Activated CD8-positive, alpha-beta memory T cell treated with anti-CD3 and anti-CD28 coated beads, Interleukin-2, amount 50 U/mL, for 4 hours (primary cell): ENCODE measurements around the gene RAB15.

Source experiments
- DNase-seq: peaks from one replicate; pipeline ENCODE4 v3.0.0-alpha.2; 2020

Gene RAB15

GRCh38 chr14:64954491-64955240, 17.5 kb downstream of the RAB15 start:
- no peak for DNase-seq

DNA sequence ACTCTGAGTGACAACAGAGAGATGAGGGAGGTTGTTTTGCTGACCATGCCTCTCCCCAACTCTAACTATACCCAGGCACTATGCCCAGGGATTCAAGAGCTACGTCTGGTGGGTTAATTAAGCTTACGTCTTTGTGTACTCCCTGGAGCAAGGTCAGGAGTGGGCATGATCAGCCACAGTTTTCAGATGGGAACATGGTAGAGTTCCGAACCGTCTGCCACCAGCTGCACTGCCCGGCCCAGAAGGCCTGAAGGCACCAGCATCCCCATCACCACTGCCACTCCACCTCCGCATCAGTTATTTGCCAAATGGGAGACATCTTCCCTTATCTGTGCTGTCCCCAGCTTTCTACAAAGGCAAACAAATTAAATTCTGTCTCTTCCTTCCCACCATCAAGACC, 18.5 kb downstream of the RAB15 start:
- DNase-seq: no peak

DNA sequence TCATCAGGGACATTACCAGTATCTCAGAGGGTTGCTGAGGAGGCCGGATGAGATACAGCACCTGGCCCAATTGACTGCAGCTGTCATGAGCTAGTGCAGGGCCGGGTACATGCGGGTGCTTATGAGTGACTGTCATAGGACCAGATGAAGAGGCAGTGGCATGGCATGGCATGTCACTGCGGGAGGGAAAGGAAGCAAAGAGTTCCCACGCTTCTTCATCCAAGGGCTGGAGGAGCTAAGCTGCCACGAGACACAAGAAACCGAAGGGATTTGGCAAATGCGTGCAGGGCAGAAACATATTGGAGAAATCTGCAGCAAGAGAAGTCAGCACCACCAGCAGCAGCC, 18.9 kb downstream of the RAB15 start:
- DNase-seq: no peak

DNA sequence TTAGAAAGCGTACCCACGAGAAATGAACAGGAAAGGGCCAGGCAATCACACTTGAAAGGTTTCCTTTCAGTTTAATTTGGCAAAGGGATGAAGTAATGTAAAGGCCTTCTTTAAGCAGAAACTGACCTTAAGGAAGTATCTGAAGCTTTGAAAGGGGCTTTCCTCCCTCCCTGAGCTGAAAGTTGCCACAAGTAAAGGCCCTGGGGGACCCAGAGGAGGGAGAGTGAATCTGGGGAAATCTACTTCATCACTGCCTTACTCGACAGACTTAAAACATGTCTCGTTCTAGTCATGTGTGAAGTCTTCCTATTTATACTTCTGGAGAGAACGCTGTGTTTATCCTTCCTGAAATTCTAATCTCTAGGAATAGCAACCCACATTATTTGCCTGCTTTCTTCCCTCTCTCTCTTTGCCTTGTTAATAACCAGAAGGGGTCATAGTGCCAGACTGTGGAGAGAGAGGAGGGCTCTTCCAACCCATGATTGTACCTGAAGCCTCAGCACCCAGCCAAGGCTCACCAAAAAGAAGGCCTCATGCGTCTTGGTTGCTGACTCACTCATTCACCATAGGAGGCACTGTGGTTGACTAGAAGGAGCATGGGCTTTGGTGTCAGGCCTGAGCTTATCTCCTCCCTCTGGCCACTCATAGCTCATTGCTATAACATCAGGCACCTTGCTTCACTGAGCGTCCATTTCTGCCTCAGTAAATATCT, 19.4 kb downstream of the RAB15 start:
- no peak for DNase-seq

DNA sequence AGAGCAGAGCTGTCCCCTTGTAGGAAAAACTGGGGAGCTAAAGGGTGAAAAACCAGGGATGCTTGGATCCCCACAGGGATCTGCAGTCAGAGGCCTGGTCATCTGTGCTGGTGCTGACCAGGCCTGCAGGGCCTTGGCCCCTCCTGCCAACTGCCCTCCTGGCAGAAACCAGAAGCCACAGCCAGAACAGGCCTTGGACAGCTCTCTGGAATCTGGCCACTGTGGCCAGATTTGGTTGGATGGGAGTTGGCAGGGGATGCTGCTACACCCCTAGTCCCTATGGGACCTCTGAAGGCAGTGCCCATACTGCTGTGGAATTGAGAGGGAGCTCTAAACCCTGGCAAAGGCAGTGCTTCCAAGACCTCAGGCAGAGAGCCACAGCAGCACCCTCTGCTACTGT, 20.4 kb downstream of the RAB15 start:
- no peak for DNase-seq

DNA sequence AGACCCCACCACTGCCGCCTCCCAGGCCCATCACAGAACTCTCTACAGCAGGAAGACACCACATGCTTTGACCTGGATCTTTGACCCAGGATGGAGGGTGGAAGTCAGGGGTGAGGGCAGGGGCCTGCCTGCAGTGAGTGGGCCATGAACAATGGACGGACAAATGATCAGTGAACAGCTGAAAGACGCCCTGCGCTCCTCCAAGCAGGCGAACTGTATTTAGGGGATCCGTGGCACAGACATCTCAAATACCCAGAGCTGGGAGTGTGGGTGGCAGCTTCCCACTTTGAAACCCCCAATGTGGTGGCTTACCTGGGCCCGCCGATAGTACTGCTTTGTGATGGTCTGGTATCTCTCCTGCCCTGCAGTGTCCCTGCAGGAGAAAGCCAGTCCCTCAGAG, 20.8 kb downstream of the RAB15 start:
- DNase-seq: no peak

DNA sequence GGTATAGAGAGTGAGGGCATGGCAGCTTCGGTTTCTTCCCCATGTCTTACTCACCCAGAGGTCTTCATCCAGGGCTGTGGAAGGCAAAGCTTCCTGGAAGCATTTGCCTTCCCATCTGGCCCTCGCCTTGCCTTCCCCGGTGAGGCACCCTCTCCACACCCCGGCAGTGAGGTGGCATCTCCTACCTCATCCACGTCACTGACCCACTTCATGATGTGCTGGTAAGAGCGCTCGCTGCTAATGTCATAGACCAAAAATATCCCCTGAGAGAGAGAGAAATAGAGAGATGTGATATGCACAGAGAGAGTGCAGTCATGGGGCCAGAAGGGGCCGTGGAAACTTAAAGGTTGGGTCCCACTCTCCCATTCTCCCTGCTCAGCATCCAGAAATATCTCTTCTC, 21.2 kb downstream of the RAB15 start:
- DNase-seq: no peak

GRCh38 chr14:64948612-64949210, 23.4 kb downstream of the RAB15 start:
- no peak for DNase-seq

DNA sequence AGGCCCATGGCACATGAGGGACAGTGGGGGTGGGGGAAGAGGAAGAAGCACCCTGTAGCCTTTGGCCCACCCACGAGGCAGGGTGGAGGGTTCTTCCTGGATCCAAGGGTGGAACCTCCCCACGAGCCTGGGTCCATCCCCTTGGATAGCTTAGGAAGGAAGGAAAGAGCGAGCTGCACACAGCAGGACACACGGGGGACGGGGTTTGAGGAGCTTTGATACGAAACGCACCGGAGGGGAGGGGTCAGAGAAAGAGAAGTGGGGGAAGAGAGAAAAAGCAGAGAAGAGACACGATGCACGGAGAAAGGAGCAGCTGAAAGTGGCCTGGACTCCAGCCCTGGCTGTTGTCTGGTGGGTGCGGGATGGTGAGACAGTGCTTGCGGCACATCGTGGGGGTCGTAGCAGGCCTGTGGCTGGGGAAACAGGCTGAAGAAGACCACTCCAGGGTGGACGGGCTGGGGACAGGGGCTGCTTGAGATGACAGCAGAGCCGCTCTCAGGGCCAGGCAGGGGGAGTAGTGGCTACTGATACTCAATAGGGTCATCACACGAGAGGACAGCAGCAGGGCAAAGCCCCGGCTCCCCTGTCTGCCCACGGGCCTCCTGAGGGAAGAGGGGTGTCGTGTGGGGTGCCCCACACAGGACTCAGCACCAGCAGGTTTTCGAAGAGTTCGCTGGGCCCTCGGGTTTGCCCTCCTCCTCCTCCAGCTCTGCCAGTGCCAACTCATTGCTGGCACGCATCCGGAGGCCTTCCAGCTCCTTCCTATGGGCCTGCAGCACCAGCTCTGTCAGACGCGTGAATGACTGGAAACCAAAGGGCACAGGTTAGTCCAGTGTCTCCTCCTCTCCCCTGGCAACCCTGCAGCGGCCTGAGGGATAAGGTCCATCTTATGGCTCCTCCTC, 24.2 kb downstream of the RAB15 start:
- no peak for DNase-seq

GRCh38 chr14:64946310-64947045, 25.7 kb downstream of the RAB15 start:
- no peak for DNase-seq

- no peak for DNase-seq
Measured at GRCh38 chr14:64945431-64946178, 26.5 kb downstream of the RAB15 start.

DNA sequence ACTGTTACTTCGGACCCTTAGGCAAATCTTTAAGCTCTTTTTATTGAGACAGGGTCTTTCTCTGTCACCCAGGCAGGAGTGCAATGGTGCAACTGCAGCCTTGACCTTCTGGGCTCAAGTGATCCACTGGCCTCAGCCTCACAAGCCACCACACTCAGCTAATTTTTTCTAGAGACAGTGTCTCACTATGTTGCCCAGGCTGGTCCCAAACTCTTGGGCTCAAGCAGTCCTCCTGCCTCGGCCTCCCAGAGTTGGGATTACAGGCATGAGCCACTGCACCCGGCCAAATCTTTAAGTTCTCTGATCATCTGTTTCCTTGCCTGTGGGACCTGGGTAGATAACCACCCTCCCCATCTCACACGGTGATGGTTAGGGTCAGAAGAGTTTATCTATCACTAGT, 27.3 kb downstream of the RAB15 start:
- DNase-seq: no peak

GRCh38 chr14:64944041-64944440, 28.1 kb downstream of the RAB15 start:
- DNase-seq: no peak

- DNase-seq: no peak
Measured at GRCh38 chr14:64943556-64943955, 28.6 kb downstream of the RAB15 start.

DNA sequence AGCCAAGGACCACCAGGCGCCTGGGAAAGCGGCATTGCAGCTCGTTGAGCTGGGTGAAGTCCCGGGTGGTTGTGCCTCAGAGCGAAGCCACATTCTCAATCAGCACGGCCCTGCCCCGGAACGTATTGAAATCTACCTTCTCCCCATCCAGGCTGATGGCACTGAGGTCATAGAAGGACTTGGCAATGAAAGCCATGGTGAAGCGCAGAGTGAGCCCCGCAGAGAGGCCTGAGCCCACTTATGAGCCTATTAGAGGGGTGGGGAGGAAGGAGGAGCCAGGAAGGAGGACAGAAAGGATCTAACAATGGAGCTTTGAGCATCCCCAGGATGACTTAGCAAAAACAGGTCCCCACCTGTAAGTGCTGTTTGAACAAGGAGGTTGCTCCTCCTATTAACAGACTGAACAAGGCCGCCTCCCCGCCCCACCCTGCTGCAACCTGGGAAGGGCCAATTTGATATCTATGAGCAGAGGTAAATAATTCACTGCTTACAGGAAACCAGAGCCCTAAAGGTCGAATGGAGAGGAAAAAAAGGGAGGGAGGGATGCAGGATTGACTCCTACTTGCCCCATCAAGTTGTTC, 29.5 kb downstream of the RAB15 start, which contains the start of gene GPX2:
GPX2 (minus strand) TSS at position 215 of the 581 bp plus-strand sequence; CDS start at position 196, 19 bp downstream.
- no peak for DNase-seq

DNA sequence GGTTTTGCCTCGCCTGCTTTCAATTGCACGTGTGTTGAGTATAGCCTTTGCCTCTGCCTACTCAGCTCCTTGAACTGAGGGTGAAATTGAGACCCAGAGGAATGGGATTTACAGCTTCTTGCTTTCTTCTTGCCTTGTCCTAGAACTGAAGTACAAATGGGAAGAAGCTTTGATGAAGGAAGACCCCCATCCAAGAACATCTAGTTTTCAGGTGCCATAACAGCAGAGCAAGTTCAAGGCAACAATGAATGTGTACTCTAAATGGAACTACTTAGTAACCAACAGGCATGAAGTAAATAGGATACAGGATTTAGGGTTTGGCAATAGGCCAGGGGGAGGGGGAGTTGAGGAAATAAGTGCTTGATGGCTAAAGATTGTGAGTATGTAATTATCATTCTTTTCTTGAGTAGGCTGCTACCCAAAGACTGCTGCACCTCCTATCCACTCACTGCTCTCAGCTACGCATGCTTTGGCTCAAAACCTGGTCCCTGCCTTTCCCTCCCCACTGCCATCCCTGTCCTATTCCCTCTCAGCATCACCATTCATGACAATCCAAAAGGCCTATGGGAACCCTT, 31.7 kb downstream of the RAB15 start:
- no peak for DNase-seq

GRCh38 chr14:64939817-64940190, 32.3 kb downstream of the RAB15 start:
- DNase-seq: no peak

DNA sequence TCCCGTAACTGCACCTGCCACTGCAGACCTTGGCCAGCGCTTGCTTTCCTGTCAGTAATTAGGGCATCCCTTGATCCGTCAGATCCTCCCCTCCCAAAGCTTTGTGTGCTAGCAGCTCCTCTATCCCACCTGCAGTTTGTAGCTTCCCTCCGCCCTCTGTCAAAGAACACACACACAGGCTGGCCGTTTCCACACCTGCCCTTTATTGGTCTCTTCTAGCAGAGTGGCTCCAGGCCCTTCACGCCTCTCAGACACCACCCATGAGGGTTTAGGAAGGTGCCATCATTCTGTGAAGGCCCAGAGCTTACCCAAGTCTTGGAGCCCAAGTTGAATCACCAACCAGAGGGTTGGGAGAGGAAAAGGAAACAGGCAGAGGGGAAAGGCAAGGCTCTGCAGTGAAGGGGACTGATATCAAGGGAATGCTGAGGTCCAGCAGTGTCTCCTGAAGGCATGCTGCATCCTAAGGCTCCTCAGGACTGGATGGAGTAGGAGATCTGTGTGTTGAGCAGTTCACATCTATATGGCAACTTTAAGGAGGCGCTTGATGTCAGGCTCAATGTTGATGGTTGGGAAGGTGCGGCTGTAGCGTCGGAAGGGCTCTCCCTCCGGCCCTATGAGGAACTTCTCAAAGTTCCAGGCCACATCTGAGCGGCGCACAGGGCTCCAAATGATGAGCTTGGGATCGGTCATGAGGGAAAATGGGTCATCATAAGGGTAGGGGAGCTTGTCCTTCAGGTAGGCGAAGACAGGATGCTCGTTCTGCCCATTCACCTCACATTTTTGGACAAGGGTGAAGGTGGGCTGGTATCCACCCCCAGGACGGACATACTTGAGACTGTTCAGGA, 32.9 kb downstream of the RAB15 start:
- no peak for DNase-seq

DNA sequence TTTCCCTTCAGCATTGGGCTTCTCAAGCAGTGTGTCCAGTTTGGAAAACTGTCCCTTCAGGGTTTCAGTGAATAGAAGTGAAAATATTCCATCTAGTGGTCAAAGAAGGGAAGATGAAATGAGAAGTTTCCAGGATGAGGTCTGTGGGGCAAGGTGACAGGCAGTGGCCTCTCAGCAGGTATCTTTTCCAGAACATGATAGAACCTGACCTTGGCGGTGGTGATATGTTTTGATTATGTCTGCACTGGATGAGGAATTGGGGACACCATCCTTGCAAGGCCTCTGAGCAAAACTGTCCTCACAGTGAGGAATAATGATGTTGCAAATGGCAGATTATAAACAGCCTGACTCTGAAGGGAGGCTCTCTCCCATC, 34.3 kb downstream of the RAB15 start:
- DNase-seq: no peak
